Dermis microvascular lymphatic vessel endothelial cell (primary cell): ENCODE measurements around the gene MRPL34. TPM values are rescaled to one million over a fixed set of nuclear protein-coding genes. Genes with fewer than 3 reads are reported as not detected.

Source experiments
- DNase-seq, 2 donors: peaks; one replicate each; pipeline versions ENCODE4 v3.0.0 to v3.0.0-alpha.2; 2010; ENCODE audit warnings: low read depth in 2 of 2
- total RNA-seq: library from RNA; depleted of rRNA; stranded (reverse); fragments of >200 nt; gene quantifications from 2 replicates; pipeline ENCODE4 v1.2.1, GENCODE V29; 2014

The MRPL34 gene
- total RNA-seq, 1 donor from 2014 or later: 42.1 TPM

GRCh38 chr19:17327654-17328516 is 22.2 kb downstream of the MRPL34 start:
- peak in 1 of 2 donors; percentile 53 for DNase-seq

- DNase-seq: no peak
Measured at GRCh38 chr19:17328517-17329365, 23.1 kb downstream of the MRPL34 start.

GRCh38 chr19:17329366-17330261 is 23.9 kb downstream of the MRPL34 start:
- no peak for DNase-seq

GRCh38 chr19:17330262-17331044 is 24.8 kb downstream of the MRPL34 start:
- DNase-seq: no peak

- no peak for DNase-seq
Measured at GRCh38 chr19:17331045-17331558, 25.4 kb downstream of the MRPL34 start.

- DNase-seq: no peak
Measured at GRCh38 chr19:17332360-17332676, 26.6 kb downstream of the MRPL34 start.

GRCh38 chr19:17332677-17333581 is 27.3 kb downstream of the MRPL34 start:
- DNase-seq: peak in 1 of 2 donors; percentile 52

GRCh38 chr19:17333611-17334413 is 28.1 kb downstream of the MRPL34 start:
- DNase-seq: no peak

- peak; percentile 97 to 98 for DNase-seq
Measured at GRCh38 chr19:17334414-17335409, 29.0 kb downstream of the MRPL34 start, which contains the start of gene ANO8. Gene ANO8 (minus strand): TSS chr19:17334855. CDS start chr19:17334670, 185 bp downstream.

- no peak for DNase-seq
Measured at GRCh38 chr19:17335575-17335974, 29.9 kb downstream of the MRPL34 start.

GRCh38 chr19:17336872-17337674 is 31.4 kb downstream of the MRPL34 start, which contains the start of gene GTPBP3:
Gene GTPBP3 (plus strand): TSS chr19:17337553. CDS start chr19:17337612, 59 bp downstream.
- peak; percentile 97 to 98 for DNase-seq

- DNase-seq: no peak
Measured at GRCh38 chr19:17337675-17338432, 32.2 kb downstream of the MRPL34 start.

GRCh38 chr19:17338433-17339078 is 32.9 kb downstream of the MRPL34 start:
- no peak for DNase-seq

- DNase-seq: no peak
Measured at GRCh38 chr19:17339088-17339741, 33.5 kb downstream of the MRPL34 start.
